SK-N-SH (cell line): ENCODE results near the gene ECE1. TPM values are rescaled to one million over a fixed set of nuclear protein-coding genes. Genes with fewer than 3 reads are reported as not detected.

Experiments
- CTCF ChIA-PET: fragments of 300-600, 350-600 bp; formaldehyde crosslinking; extraction: SDS; loops from one replicate; lab custom pipeline; 2021; lab: Yijun Ruan, JAX
- POLR2A ChIA-PET: fragments of 350-600 bp; sonication (Branson Sonifier 250); formaldehyde crosslinking; extraction: SDS; loops from one replicate; lab custom pipeline; 2020; ENCODE audit warnings: antibody characterized with exemption, inconsistent platforms; lab: Yijun Ruan, JAX
- DNase-seq: peaks from one replicate; pipeline ENCODE4 v3.0.0; 2012
- H2AFZ ChIP-seq: fragments of 200-600 bp; sonication (generic); 2 replicates; pipeline ENCODE4 v1.8.1; 2016; ENCODE audit warnings: antibody characterized with exemption, mild to moderate bottlenecking, low read depth
- H3F3A ChIP-seq: fragments of 200-600 bp; sonication (generic); replicated peaks from 2 replicates; pipeline ENCODE3; 2016; ENCODE audit warnings: antibody characterized with exemption, mild to moderate bottlenecking; ENCODE audit not compliant: insufficient read depth
- H3K27ac ChIP-seq, 2 experiments: fragments of 200-500 bp in 1 of 2; fragments of 200-600 bp in 1 of 2; sonication (Bioruptor generic) in 1 of 2; sonication (generic), shearing (Covaris generic) in 1 of 2; 2 replicates each; pipeline versions ENCODE4 v1.5.1 to v1.6.1; 2014 to 2016; ENCODE audit warnings: low read depth in 2 of 2, inconsistent platforms in 1 of 2, low read length in 1 of 2, mild to moderate bottlenecking in 1 of 2, mixed read lengths in 1 of 2
- H3K27me3 ChIP-seq: fragments of 200-600 bp; sonication (generic), shearing (Covaris generic); 2 replicates; pipeline ENCODE4 v1.6.1; 2016; ENCODE audit warnings: mixed run types; ENCODE audit not compliant: insufficient read depth
- H3K36me3 ChIP-seq, 2 experiments: fragments of 200-500 bp in 1 of 2; fragments of 200-600 bp in 1 of 2; sonication (Bioruptor generic) in 1 of 2; sonication (generic) in 1 of 2; replicated peaks in 1 of 2; 2 replicates each; pipeline versions ENCODE3 to v1.5.1; 2014 to 2016; ENCODE audit warnings: low read length in 1 of 2, mild to moderate bottlenecking in 1 of 2; ENCODE audit not compliant: insufficient read depth in 2 of 2, control insufficient read depth in 1 of 2
- H3K4me1 ChIP-seq, 2 experiments: fragments of 200-500 bp in 1 of 2; fragments of 200-600 bp in 1 of 2; sonication (Bioruptor generic) in 1 of 2; sonication (generic), shearing (Covaris generic) in 1 of 2; 2 replicates each; pipeline versions ENCODE4 v1.5.1 to v1.6.1; 2014 to 2016; ENCODE audit warnings: low read depth in 1 of 2, low read length in 1 of 2, mixed run types in 1 of 2; ENCODE audit not compliant: insufficient read depth in 2 of 2, control insufficient read depth in 1 of 2
- H3K4me2 ChIP-seq: fragments of 200-600 bp; sonication (generic), shearing (Covaris generic); 2 replicates; pipeline ENCODE4 v1.6.1; 2017; ENCODE audit warnings: mixed run types
- H3K4me3 ChIP-seq, 2 experiments: fragments of 200-500 bp in 1 of 2; fragments of 200-600 bp in 1 of 2; sonication (Bioruptor generic) in 1 of 2; sonication (generic), shearing (Covaris generic) in 1 of 2; 2 replicates each; pipeline versions ENCODE4 v1.5.1 to v1.8.1; 2014 to 2016; ENCODE audit warnings: low read depth in 2 of 2, inconsistent platforms in 1 of 2, low read length in 1 of 2, mild to moderate bottlenecking in 1 of 2, mixed read lengths in 1 of 2, moderate library complexity in 1 of 2
- H3K79me2 ChIP-seq: fragments of 200-600 bp; sonication (generic); 2 replicates; pipeline ENCODE4 v1.8.1; 2017; ENCODE audit warnings: mild to moderate bottlenecking; ENCODE audit not compliant: insufficient read depth
- H3K9ac ChIP-seq: fragments of 200-600 bp; sonication (generic); 2 replicates; pipeline ENCODE4 v1.6.1; 2017; ENCODE audit warnings: mixed run types
- H3K9me2 ChIP-seq: fragments of 200-600 bp; sonication (generic); 2 replicates; pipeline ENCODE4 v1.6.1; 2017; ENCODE audit warnings: mixed run types
- H3K9me3 ChIP-seq: fragments of 200-600 bp; sonication (generic); 2 replicates; pipeline ENCODE4 v1.6.1; 2017; ENCODE audit warnings: mixed run types, mild to moderate bottlenecking, moderate library complexity
- H4K20me1 ChIP-seq: fragments of 200-600 bp; sonication (generic); 2 replicates; pipeline ENCODE4 v1.6.1; 2017; ENCODE audit warnings: mild to moderate bottlenecking, mixed run types; ENCODE audit not compliant: insufficient read depth
- CTCF ChIP-seq: fragments of 200-600 bp; sonication (generic); IDR thresholded peaks from 2 replicates; pipeline ENCODE4 v1.6.1; 2017; ENCODE audit warnings: antibody characterized with exemption, mild to moderate bottlenecking, moderate library complexity
- ELF1 ChIP-seq: IDR thresholded peaks from 2 replicates; pipeline ENCODE4 v1.4.0; 2012
- FOXM1 ChIP-seq: IDR thresholded peaks from 2 replicates; pipeline ENCODE4 v1.4.0; 2012; ENCODE audit warnings: low read depth, mild to moderate bottlenecking
- IRF3 ChIP-seq: fragments of 150-350 bp; IDR thresholded peaks from 2 replicates; pipeline ENCODE4 v1.6.1; 2016; ENCODE audit warnings: mild to moderate bottlenecking, low read depth, low read length
- MAX ChIP-seq: IDR thresholded peaks from 2 replicates; pipeline ENCODE4 v1.4.0; 2012; ENCODE audit warnings: low read depth
- MEF2A ChIP-seq: IDR thresholded peaks from 2 replicates; pipeline ENCODE4 v1.4.0; 2012; ENCODE audit warnings: low read depth, borderline replicate concordance
- NFIC ChIP-seq: IDR thresholded peaks from 2 replicates; pipeline ENCODE4 v1.4.0; 2012; ENCODE audit warnings: borderline replicate concordance
- NRF1 ChIP-seq: IDR thresholded peaks from 2 replicates; pipeline ENCODE4 v1.6.1; 2012; ENCODE audit warnings: low read depth, mild to moderate bottlenecking, low read length
- PBX3 ChIP-seq: IDR thresholded peaks from 2 replicates; pipeline ENCODE4; 2012
- POLR2AphosphoS5 ChIP-seq: IDR thresholded peaks from 2 replicates; pipeline ENCODE4 v1.6.1; 2012; ENCODE audit warnings: low read depth, low read length
- RXRA ChIP-seq: IDR thresholded peaks from 2 replicates; pipeline ENCODE4 v1.4.0; 2012; ENCODE audit warnings: low read depth, mild to moderate bottlenecking, borderline replicate concordance
- SMC3 ChIP-seq: IDR thresholded peaks from 2 replicates; pipeline ENCODE4 v1.6.1; 2012; ENCODE audit warnings: low read depth, low read length, improper control_type of control experiment
- TAF1 ChIP-seq: IDR thresholded peaks from 2 replicates; pipeline ENCODE4 v1.6.1; 2012; ENCODE audit warnings: low read depth, mild to moderate bottlenecking, low read length, moderate library complexity, borderline replicate concordance
- TCF12 ChIP-seq: IDR thresholded peaks from 2 replicates; pipeline ENCODE4 v1.4.0; 2012
- TEAD4 ChIP-seq: IDR thresholded peaks from 2 replicates; pipeline ENCODE4 v1.4.0; 2012; ENCODE audit warnings: mild to moderate bottlenecking, borderline replicate concordance; ENCODE audit not compliant: insufficient read depth
- YY1 ChIP-seq: IDR thresholded peaks from 2 replicates; pipeline ENCODE4 v1.4.0; 2012; ENCODE audit warnings: low read depth, mild to moderate bottlenecking
- ZBTB33 ChIP-seq: IDR thresholded peaks from 2 replicates; pipeline ENCODE4 v1.4.0; 2012; ENCODE audit warnings: low read depth, borderline replicate concordance
- WGBS: methylation state at CpG from one replicate; pipeline ENCODE4 v1.1.6; 2017; ENCODE audit warnings: low lambda C conversion rate; 5-methylcytosine and 5-hydroxymethylcytosine counted together
- polyA plus RNA-seq, 3 experiments: library from polyadenylated mRNA; depleted of rRNA; stranded (reverse); fragments of >200 nt; gene quantifications; 2 replicates each; pipeline ENCODE4 v1.2.3, GENCODE V29; 2012

The ECE1 gene
- polyA plus RNA-seq, 1 of the 3 experiments (the other 2 are of a cell fraction), result 96.6 TPM

GRCh38 chr1:21245688-21246229 lies 44.5 kb downstream of the ECE1 start (continued):
- TF ChIP-seq IRF3 (no peak), NFIC (no peak), TEAD4 (no peak), YY1 (no peak), PBX3 (no peak), FOXM1 (no peak), NRF1 (no peak), MEF2A (no peak), ZBTB33 (no peak), ELF1 (no peak)

- no peaks in the 10 kb centered on the region for H4K20me1 ChIP-seq
- no peaks in the 10 kb centered on the region; the same call in 1 of the 2 replicates for H3K79me2 ChIP-seq
- no peak overlapping the region for H3K9ac ChIP-seq
- no peak overlapping the region for H2AFZ ChIP-seq
- TF ChIP-seq CTCF, result peak; percentile 57
- TF ChIP-seq MAX, result no peak
- no peak for TF ChIP-seq RXRA
- no peak for TF ChIP-seq POLR2AphosphoS5
- TF ChIP-seq SMC3, result no peak
- TF ChIP-seq TCF12, result no peak
- TF ChIP-seq NRF1, result no peak
- TF ChIP-seq TAF1, result no peak
- TF ChIP-seq, all 33 proteins: peak for 1
- peak; percentile 43 for DNase-seq
- no peaks in the 10 kb centered on the region for H3F3A ChIP-seq
- H3K9me3 ChIP-seq, result no peaks in the 10 kb centered on the region
- no peaks in the 10 kb centered on the region for H3K4me1 ChIP-seq
- H3K36me3 ChIP-seq, result peaks cover 10 to 33% of the 10 kb centered on the region in 2 experiments
- WGBS, result 94% methylated on average over 7 of the region's 11 CpGs
- CTCF ChIA-PET, result interaction anchor here (0.8 to 13.5 kb wide), 13 partner anchors 10 to 327 kb away, joined by 3 to 134 read pairs (median 4); no protein-coding TSS in a partner anchor
- POLR2A ChIA-PET, result no interaction called here
- no peaks in the 10 kb centered on the region for H3K27me3 ChIP-seq
- no peaks in the 10 kb centered on the region for H3K9me2 ChIP-seq
- no peak overlapping the region for H3K4me2 ChIP-seq
- H3K27ac ChIP-seq, result no peak overlapping the region
- no peak overlapping the region for H3K4me3 ChIP-seq
Observed at GRCh38 chr1:21244986-21245687, 45.1 kb downstream of the ECE1 start.
